Measurements from ENCODE around the gene MPZ. TPM values are rescaled to one million over a fixed set of nuclear protein-coding genes. Genes with fewer than 3 reads are reported as not detected.

Gene MPZ
- total and polyA plus RNA-seq, 2 donors from 2014 or later, result 3.0 to 4.1 TPM

- H3K4me1 ChIP-seq (ENCODE audit: control insufficient read depth in 2 of 3, insufficient read depth in 2 of 3, low read depth in 1 of 3, low read length in 3 of 3), result no peaks in the 10 kb centered on the region
- no peak for DNase-seq
- H3K9me3 ChIP-seq (ENCODE audit: control insufficient read depth in 2 of 3, insufficient read depth in 1 of 3, low read length in 3 of 3), result no peaks in the 10 kb centered on the region
- intact Hi-C loops (cut with DNase I), result no loop called here
- no peak for FAIRE-seq
- H3K4me3 ChIP-seq (ENCODE audit: low read length in 3 of 3), result no peak overlapping the region
- TF ChIP-seq, protein P1, sequence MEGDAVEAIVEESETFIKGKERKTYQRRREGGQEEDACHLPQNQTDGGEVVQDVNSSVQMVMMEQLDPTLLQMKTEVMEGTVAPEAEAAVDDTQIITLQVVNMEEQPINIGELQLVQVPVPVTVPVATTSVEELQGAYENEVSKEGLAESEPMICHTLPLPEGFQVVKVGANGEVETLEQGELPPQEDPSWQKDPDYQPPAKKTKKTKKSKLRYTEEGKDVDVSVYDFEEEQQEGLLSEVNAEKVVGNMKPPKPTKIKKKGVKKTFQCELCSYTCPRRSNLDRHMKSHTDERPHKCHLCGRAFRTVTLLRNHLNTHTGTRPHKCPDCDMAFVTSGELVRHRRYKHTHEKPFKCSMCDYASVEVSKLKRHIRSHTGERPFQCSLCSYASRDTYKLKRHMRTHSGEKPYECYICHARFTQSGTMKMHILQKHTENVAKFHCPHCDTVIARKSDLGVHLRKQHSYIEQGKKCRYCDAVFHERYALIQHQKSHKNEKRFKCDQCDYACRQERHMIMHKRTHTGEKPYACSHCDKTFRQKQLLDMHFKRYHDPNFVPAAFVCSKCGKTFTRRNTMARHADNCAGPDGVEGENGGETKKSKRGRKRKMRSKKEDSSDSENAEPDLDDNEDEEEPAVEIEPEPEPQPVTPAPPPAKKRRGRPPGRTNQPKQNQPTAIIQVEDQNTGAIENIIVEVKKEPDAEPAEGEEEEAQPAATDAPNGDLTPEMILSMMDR (IDR thresholded peaks at IDR 0.05; ENCODE audit: borderline replicate concordance, extremely low read depth, insufficient read depth), result no peak
- H3K36me3 ChIP-seq (ENCODE audit: control insufficient read depth in 2 of 3, insufficient read depth in 3 of 3, low read length in 3 of 3), result no peaks in the 10 kb centered on the region
- no peak overlapping the region for H3K27ac ChIP-seq (ENCODE audit: low read depth in 2 of 2, low read length in 2 of 2)
- no peak overlapping the region for H3K9ac ChIP-seq (ENCODE audit: low read length in 3 of 3)
- H3K27me3 ChIP-seq (ENCODE audit: control insufficient read depth, insufficient read depth, low read length), result no peaks in the 10 kb centered on the region
Observed at GRCh38 chr1:161285521-161285920, 24.2 kb downstream of the MPZ start.

DNA sequence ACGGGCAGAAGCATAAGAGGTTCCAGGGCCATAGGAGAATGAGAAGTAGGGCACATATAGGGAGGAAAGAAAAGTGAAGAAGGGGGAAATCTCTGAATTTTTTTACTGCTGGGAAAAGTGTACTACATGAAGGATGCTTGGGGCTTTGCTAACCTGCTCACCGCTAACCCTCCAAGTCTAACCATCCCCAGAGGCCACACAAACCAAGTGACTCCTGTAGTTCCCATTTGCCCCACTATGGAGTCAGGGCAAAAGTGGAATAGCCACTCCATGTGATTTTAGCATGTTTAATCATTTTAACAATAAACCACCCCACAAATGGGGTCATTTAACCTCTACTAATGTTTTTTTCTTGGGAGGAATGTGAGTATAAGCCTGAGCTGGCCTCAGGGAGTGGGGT, 24.7 kb downstream of the MPZ start:
- no peak for FAIRE-seq
- Histone ChIP-seq H3K9me3 (ENCODE audit: control insufficient read depth in 2 of 3, insufficient read depth in 1 of 3, low read length in 3 of 3) (no peaks in the 10 kb centered on the region), H3K27me3 (ENCODE audit: control insufficient read depth, insufficient read depth, low read length) (no peaks in the 10 kb centered on the region), H3K9ac (ENCODE audit: low read length in 3 of 3) (no peak overlapping the region), H3K4me3 (ENCODE audit: low read length in 3 of 3) (no peak overlapping the region), H3K27ac (ENCODE audit: low read depth in 2 of 2, low read length in 2 of 2) (no peak overlapping the region), H3K36me3 (ENCODE audit: control insufficient read depth in 2 of 3, insufficient read depth in 3 of 3, low read length in 3 of 3) (no peaks in the 10 kb centered on the region), H3K4me1 (ENCODE audit: control insufficient read depth in 2 of 3, insufficient read depth in 2 of 3, low read depth in 1 of 3, low read length in 3 of 3) (no peaks in the 10 kb centered on the region)
- TF ChIP-seq, protein P1 (IDR thresholded peaks at IDR 0.05; ENCODE audit: borderline replicate concordance, extremely low read depth, insufficient read depth), result no peak
- no peak for DNase-seq
- intact Hi-C loops (cut with DNase I), result no loop called here

GRCh38 chr1:161282991-161283390, 26.8 kb downstream of the MPZ start:
- no peak for DNase-seq
- intact Hi-C loops (cut with DNase I), result no loop called here
- H3K4me1 ChIP-seq (ENCODE audit: control insufficient read depth in 2 of 3, insufficient read depth in 2 of 3, low read depth in 1 of 3, low read length in 3 of 3), result no peaks in the 10 kb centered on the region
- no peak overlapping the region for H3K4me3 ChIP-seq (ENCODE audit: low read length in 3 of 3)
- no peak overlapping the region for H3K27ac ChIP-seq (ENCODE audit: low read depth in 2 of 2, low read length in 2 of 2)
- no peak for FAIRE-seq
- no peaks in the 10 kb centered on the region for H3K9me3 ChIP-seq (ENCODE audit: control insufficient read depth in 2 of 3, insufficient read depth in 1 of 3, low read length in 3 of 3)
- no peaks in the 10 kb centered on the region for H3K27me3 ChIP-seq (ENCODE audit: control insufficient read depth, insufficient read depth, low read length)
- H3K36me3 ChIP-seq (ENCODE audit: control insufficient read depth in 2 of 3, insufficient read depth in 3 of 3, low read length in 3 of 3), result no peaks in the 10 kb centered on the region
- TF ChIP-seq, protein P1 (IDR thresholded peaks at IDR 0.05; ENCODE audit: borderline replicate concordance, extremely low read depth, insufficient read depth), result no peak
- H3K9ac ChIP-seq (ENCODE audit: low read length in 3 of 3), result no peak overlapping the region

- Histone ChIP-seq H3K36me3 (ENCODE audit: control insufficient read depth in 2 of 3, insufficient read depth in 3 of 3, low read length in 3 of 3) (no peaks in the 10 kb centered on the region), H3K4me1 (ENCODE audit: control insufficient read depth in 2 of 3, insufficient read depth in 2 of 3, low read depth in 1 of 3, low read length in 3 of 3) (no peaks in the 10 kb centered on the region), H3K27ac (ENCODE audit: low read depth in 2 of 2, low read length in 2 of 2) (no peak overlapping the region), H3K27me3 (ENCODE audit: control insufficient read depth, insufficient read depth, low read length) (no peaks in the 10 kb centered on the region), H3K4me3 (ENCODE audit: low read length in 3 of 3) (no peak overlapping the region), H3K9me3 (ENCODE audit: control insufficient read depth in 2 of 3, insufficient read depth in 1 of 3, low read length in 3 of 3) (no peaks in the 10 kb centered on the region), H3K9ac (ENCODE audit: low read length in 3 of 3) (no peak overlapping the region)
- FAIRE-seq, result no peak
- no peak for DNase-seq
- TF ChIP-seq, protein P1 (IDR thresholded peaks at IDR 0.05; ENCODE audit: borderline replicate concordance, extremely low read depth, insufficient read depth), result no peak
- intact Hi-C loops (cut with DNase I), result no loop called here
Observed at GRCh38 chr1:161274874-161275273, 34.9 kb downstream of the MPZ start.

Data from kidney (tissue), 14 donors.